ENCODE measurements around the gene RAD51B. TPM values are rescaled to one million over a fixed set of nuclear protein-coding genes. Genes with fewer than 3 reads are reported as not detected.

The RAD51B gene
- total and polyA plus RNA-seq, 2 of the 13 experiments (the other 11 are each of a cell fraction or from before 2014, with no cell fraction given): 7.0 to 9.5 TPM

DNA sequence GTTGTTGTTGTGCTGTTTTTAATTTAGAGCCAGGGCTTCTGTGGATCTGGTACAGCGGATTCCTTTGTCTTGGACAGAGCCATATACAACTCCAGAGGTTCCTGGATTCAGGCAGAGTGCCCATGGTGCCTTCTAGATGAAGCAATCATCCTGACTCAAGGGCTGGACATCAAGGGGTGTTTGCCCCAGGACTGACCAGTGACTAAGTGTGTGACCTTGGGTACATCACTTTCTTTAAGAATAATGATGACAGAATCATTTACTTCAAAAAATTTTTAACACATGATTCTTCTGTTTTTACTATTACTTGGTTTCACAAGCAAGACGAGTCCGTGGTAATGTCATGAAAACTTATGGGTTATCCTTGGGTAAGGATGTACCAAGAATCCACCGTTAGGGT is 576.0 kb downstream of the RAD51B start:
- WGBS (ENCODE audit: low lambda C conversion rate): 98% methylated on average over 4 of the region's 4 CpGs
- H3K27ac ChIP-seq (ENCODE audit: extremely low read length, insufficient read depth, low read length): no peak overlapping the region
- no peak for ATAC-seq

More for the DNA sequence above, 576.0 kb downstream of the RAD51B start:
- H3K4me2 ChIP-seq (ENCODE audit: low read depth, low read length): no peak overlapping the region
- no peak for DNase-seq (ENCODE audit: low spot score)
- in situ Hi-C loops (cut with HindIII; ENCODE audit: extremely low pct_ligation_motif_present, low pct_unique_long_range_greater_than_20kb): no loop called here
- no peaks in the 10 kb centered on the region for H3K27me3 ChIP-seq (ENCODE audit: control insufficient read depth in 1 of 2, insufficient read depth in 2 of 2, low read length in 2 of 2)
- H2AFZ ChIP-seq (ENCODE audit: low read length): no peak overlapping the region
- TF ChIP-seq ARID3A (IDR thresholded peaks at IDR 0.05; ENCODE audit: low read depth, low read length) (no peak), DR1 (CRISPR knock-in tag; IDR thresholded peaks at IDR 0.05) (no peak), ZNF121 (CRISPR knock-in tag; IDR thresholded peaks at IDR 0.05) (no peak), MED1 (CRISPR knock-in tag; IDR thresholded peaks at IDR 0.05) (no peak), DDIT3 (CRISPR knock-in tag; IDR thresholded peaks at IDR 0.05) (no peak), E2F5 (CRISPR knock-in tag; conservative IDR thresholded peaks at IDR 0.05) (no peak), ZNF543 (CRISPR knock-in tag; IDR thresholded peaks at IDR 0.05) (no peak), TRIM24 (CRISPR knock-in tag; IDR thresholded peaks at IDR 0.05) (no peak), ARNT2 (CRISPR knock-in tag; IDR thresholded peaks at IDR 0.05; ENCODE audit: low read depth) (no peak)
- H4K20me1 ChIP-seq (ENCODE audit: insufficient read depth, low read length): no peaks in the 10 kb centered on the region
- FAIRE-seq: no peak
- no peak overlapping the region for H3K9ac ChIP-seq (ENCODE audit: insufficient read depth, low read depth, low read length)
- peaks cover 25% of the 10 kb centered on the region for H3K4me1 ChIP-seq (ENCODE audit: insufficient read depth, low read length)
- H3K9me3 ChIP-seq (ENCODE audit: low read length): no peaks in the 10 kb centered on the region
- H3K36me3 ChIP-seq (replicated peaks in 1 of 2; ENCODE audit: control insufficient read depth in 1 of 2, insufficient read depth in 2 of 2, low read length in 2 of 2): no peaks in the 10 kb centered on the region
- no peak overlapping the region for H3K4me3 ChIP-seq (replicated peaks in 1 of 3; ENCODE audit: insufficient read depth in 1 of 3, low read depth in 2 of 3, low read length in 3 of 3)
- POLR2A ChIA-PET: no interaction called here
- no TSS peak for BruUV-seq (replicated peaks)
- CTCF ChIA-PET (ENCODE audit: low intra/inter-chr PET ratio, low total read pairs): no interaction called here
- no peaks in the 10 kb centered on the region for H3K79me2 ChIP-seq (ENCODE audit: insufficient read depth, low read length)
- intact Hi-C loops (cut with micrococcal nuclease; ENCODE audit: unreplicated experiment): no loop called here

All from HepG2 (cell line).